GM19438 (cell line): ENCODE measurements around the gene ADGRA3.

Source experiments
- ATAC-seq: cut with Tn5 transposase; IDR thresholded peaks from one replicate; pipeline ENCODE4 v1.9.1; 2021; ENCODE audit warnings: low read depth; ENCODE audit not compliant: unreplicated experiment

Gene ADGRA3

DNA sequence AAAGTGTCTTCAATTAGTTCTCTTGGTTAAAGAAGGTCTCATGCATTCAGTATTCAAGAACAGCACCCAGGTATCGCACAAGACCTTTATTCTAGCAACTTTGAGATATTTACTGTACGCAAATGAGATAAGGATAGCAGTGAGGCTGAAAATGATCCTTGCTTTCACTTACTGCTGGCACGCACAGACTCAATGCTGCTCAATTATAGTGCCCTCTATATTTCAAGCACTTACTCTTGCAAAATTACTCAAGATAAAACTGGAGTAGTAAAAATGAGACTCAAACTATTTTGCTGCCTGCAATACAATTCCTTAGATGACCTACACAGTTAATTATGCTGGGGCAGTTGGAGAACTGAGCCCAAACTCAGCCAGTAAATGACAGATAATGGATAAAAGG lies 60.9 kb downstream of the ADGRA3 start:
- ATAC-seq, result no peak

- ATAC-seq, result no peak
Measured at GRCh38 chr4:22454216-22454838, 61.5 kb downstream of the ADGRA3 start.

DNA sequence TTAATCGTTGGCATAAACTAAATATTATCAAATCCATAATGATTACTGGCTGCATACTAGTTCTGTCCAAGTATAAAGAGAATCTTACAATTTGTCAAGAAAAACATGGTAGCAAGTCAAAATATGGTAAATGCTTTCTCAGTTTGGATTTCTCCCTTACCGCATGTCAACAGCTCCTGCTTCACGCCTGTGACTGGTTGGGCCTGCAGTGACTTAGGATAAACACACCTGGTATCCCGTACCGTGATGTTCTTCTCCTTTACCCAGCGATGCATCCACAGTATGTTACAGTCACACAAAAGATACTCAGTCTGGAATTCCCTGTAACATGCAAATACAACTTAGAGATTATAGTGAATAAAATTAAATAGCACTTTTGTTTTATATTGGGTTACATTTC lies 71.1 kb downstream of the ADGRA3 start:
- ATAC-seq, result no peak

- no peak for ATAC-seq
Measured at GRCh38 chr4:22442956-22443355, 72.9 kb downstream of the ADGRA3 start.

DNA sequence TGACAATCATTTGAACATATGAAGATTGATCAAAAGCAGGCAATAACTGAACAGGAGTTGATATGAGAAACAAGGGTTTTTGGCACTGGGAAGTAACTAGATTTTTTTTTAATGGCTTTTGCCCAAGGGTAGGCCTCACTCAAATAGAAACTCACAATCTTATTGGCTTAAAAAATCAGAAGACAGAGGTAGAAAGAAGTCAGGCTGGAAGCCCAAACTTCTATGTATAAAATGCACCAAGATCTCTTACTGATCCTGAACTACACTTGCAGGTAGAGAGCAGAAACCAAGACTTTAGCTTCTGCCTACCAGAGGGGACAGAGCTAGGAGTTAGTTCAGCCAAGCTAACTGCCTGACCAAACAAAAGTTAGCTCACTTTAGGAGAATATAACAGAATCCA lies 74.9 kb downstream of the ADGRA3 start:
- no peak for ATAC-seq

DNA sequence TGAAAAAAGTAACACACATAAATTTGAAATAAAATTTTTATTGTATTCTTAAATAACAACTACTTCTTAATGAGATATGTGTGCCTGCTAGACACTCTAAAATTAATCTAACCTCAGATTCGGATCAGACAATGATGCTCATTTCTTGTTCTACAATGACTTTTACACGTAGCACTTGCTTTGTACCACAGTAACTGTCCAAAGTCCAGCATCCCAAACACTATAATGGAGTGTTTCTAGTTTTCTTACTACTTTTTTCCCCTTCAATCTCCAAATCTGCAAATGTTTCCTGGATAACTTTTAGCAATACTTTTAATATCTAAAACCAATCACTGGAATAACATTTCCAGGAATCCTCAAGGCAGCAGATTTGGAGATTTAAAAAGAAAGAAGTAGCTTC lies 75.9 kb downstream of the ADGRA3 start:
- ATAC-seq, result no peak

GRCh38 chr4:22435652-22436051 lies 80.2 kb downstream of the ADGRA3 start:
- no peak for ATAC-seq

DNA sequence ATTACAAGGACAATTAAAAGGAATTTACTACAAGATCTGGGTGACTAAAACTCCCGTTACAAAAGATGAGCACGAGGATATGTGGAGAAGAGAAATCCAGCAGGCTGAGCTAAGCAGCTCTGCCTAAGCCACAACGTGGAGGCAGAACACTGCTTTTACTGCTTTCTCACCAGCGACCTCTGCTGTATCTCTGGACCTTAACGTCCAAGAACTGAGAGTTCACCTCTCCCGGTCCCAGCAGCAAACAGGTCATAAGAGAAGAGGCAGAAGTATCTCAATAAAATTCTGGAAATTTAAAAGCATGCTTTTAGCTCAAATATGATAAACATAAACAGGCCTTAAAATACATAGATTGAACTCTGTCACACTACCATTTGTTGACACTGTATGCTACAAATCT lies 81.0 kb downstream of the ADGRA3 start:
- no peak for ATAC-seq

GRCh38 chr4:22430626-22431025 lies 85.2 kb downstream of the ADGRA3 start:
- no peak for ATAC-seq

DNA sequence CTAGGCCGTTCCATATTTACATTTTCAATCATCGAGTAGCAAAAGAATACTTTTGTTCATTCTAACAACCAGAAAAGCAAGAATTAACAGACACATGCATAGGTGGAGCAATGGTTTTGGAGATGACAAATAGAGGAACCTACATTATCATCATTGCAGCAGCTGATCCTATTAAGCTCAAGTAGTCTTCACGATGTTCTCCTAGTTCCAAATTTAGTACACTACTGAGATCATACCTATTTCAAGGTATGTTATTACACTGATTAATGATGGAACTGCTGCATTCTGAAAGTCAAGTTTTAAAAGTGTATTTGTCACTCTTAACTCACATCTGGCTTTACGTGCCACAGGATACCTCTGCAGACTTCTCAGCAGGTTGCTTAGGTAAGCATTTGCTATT lies 87.4 kb downstream of the ADGRA3 start:
- ATAC-seq, result no peak

- no peak for ATAC-seq
Measured at GRCh38 chr4:22427675-22428074, 88.2 kb downstream of the ADGRA3 start.

GRCh38 chr4:22420291-22420690 lies 95.6 kb downstream of the ADGRA3 start:
- no peak for ATAC-seq

- ATAC-seq, result no peak
Measured at GRCh38 chr4:22417408-22417807, 98.5 kb downstream of the ADGRA3 start.

GRCh38 chr4:22416403-22416802 lies 99.5 kb downstream of the ADGRA3 start:
- ATAC-seq, result no peak

- no peak for ATAC-seq
Measured at GRCh38 chr4:22414833-22415232, 101.0 kb downstream of the ADGRA3 start.

GRCh38 chr4:22413471-22413870 lies 102.4 kb downstream of the ADGRA3 start:
- ATAC-seq, result no peak

DNA sequence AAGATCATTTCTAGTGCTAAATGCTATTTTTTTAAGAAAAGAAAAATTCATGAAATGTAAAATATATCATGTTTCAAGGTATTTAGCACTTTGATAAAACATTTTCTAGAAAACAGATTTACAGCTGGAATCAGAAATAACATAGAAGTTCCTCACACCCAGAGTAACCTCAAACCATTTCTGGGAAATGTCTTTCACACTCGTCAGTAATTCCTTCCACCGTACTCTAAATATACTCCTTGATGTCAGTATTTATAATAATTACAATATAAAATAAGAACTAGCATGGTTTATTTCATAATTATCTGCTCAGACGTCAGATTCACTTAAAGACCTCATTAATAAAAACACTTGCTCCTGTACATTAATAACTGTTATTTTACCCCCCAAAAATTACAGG lies 103.9 kb downstream of the ADGRA3 start:
- no peak for ATAC-seq

GRCh38 chr4:22410645-22411247 lies 105.1 kb downstream of the ADGRA3 start:
- ATAC-seq, result no peak

DNA sequence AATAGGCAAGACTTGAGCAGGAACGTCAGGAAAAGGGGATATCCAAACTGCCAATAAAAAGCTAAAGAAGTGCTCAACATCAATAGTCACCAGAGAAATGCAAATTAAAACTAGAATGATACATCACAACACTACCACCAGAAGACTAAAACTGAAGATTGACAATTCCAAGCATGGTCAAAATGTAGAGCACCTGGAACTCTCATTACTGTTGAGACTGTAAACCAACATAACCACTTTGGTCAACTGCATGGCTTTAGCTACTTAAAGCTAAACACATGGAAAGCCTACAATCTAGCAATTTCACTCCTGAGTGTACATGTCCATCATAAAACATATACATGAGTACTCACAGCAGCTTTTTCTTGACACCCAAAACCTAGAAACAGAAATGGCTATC lies 107.4 kb downstream of the ADGRA3 start:
- ATAC-seq, result no peak

GRCh38 chr4:22407361-22407760 lies 108.5 kb downstream of the ADGRA3 start:
- ATAC-seq, result no peak

- no peak for ATAC-seq
Measured at GRCh38 chr4:22398671-22399070, 117.2 kb downstream of the ADGRA3 start.

- ATAC-seq, result no peak
Measured at GRCh38 chr4:22391551-22391950, 124.3 kb downstream of the ADGRA3 start.
